HG03342 (cell line): ENCODE results near the gene SIM2.

Experiments used
- ATAC-seq: cut with Tn5 transposase; IDR thresholded peaks from one replicate; pipeline ENCODE4 v1.9.1; 2021; ENCODE audit warnings: mild to moderate bottlenecking, moderate library complexity; ENCODE audit not compliant: unreplicated experiment

The SIM2 gene

DNA sequence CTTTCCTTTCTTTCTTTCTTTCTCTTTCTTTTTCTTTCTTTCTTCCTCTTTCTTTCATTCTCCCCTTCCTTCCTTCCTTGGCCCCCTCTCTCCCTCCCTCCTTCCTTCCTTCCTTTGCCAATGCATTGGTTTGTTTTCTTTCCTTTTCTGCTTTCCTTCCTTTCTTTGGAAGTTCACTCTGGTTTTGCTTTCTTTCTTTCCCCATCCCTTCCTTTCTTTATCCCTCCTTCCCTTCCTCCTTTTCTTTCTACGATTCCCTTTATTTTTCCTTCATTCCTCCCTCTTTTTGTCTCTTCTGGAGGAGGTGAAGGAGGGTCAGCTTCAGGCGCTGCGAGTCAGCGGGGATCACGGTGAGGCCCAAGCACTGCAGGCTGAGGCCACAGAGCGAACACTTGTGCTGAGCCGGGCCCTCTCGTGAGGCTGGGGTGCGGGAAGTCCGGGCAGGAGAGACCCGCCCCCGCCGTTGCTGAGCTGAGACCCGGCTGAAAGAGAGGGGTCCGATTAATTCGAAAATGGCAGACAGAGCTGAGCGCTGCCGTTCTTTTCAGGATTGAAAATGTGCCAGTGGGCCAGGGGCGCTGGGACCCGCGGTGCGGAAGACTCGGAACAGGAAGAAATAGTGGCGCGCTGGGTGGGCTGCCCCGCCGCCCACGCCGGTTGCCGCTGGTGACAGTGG is 1.5 kb downstream of the SIM2 start:
- ATAC-seq = no peak

DNA sequence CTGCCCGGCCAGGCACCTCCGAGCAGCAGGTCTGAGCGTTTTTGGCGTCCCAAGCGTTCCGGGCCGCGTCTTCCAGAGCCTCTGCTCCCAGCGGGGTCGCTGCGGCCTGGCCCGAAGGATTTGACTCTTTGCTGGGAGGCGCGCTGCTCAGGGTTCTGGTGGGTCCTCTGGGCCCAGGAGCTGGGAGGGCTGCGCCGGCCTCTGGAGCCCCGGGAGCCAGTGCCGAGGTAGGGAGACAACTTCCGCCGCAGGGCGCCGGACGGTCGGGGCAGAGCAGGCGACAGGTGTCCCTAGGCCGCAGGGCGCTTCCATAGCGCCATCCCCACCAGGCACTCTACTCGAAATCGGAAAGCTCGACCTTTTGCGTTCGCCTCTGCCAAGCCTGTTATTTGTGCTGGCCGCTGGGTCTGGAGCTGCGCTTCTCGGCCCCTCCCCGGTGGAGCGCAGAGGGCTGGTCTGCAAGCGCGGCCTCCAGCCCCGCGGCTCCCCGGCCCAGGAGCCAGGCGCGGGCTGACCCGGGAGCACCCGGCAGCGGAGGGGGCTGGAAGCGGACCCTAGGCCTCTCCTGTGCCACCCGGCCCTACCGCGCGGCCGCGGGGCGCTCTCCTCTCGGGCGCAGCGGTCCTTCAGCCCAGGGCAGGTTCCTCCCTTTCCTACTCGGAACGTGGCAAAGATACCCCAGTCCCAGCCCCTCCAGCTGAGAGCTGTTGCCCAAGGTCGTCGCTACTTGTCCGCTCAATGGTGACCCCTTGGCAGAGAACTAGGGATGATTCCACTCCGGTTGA is 2.2 kb downstream of the SIM2 start:
- no peak for ATAC-seq

GRCh38 chr21:36701756-36702621 is 3.1 kb downstream of the SIM2 start:
- ATAC-seq = no peak

DNA sequence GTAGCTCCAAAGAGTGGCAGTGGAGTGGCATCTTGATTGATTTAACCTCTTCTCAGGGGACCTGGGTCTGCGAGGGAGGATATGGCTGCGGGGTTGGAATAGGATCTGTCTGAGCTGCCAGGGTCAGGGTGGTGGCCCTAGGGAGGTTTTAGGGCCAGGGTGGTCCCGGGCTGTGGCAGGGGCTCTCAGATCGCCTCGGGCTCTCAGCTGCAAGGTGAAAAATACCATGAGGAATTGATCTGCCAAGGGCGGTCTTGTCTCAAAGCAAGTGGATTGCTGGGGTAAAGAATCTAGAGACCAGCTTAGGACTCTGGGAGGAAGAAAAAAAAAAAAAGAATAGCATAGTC is 3.7 kb downstream of the SIM2 start:
- no peak for ATAC-seq

- ATAC-seq = no peak
Observed at GRCh38 chr21:36703123-36703522, 4.2 kb downstream of the SIM2 start.

- ATAC-seq = no peak
Observed at GRCh38 chr21:36703626-36704280, 4.8 kb downstream of the SIM2 start.

GRCh38 chr21:36704281-36704957 is 5.5 kb downstream of the SIM2 start:
- no peak for ATAC-seq

- no peak for ATAC-seq
Observed at GRCh38 chr21:36704958-36705678, 6.2 kb downstream of the SIM2 start.

GRCh38 chr21:36705679-36706481 is 7.0 kb downstream of the SIM2 start:
- no peak for ATAC-seq

GRCh38 chr21:36706482-36706852 is 7.6 kb downstream of the SIM2 start:
- no peak for ATAC-seq

DNA sequence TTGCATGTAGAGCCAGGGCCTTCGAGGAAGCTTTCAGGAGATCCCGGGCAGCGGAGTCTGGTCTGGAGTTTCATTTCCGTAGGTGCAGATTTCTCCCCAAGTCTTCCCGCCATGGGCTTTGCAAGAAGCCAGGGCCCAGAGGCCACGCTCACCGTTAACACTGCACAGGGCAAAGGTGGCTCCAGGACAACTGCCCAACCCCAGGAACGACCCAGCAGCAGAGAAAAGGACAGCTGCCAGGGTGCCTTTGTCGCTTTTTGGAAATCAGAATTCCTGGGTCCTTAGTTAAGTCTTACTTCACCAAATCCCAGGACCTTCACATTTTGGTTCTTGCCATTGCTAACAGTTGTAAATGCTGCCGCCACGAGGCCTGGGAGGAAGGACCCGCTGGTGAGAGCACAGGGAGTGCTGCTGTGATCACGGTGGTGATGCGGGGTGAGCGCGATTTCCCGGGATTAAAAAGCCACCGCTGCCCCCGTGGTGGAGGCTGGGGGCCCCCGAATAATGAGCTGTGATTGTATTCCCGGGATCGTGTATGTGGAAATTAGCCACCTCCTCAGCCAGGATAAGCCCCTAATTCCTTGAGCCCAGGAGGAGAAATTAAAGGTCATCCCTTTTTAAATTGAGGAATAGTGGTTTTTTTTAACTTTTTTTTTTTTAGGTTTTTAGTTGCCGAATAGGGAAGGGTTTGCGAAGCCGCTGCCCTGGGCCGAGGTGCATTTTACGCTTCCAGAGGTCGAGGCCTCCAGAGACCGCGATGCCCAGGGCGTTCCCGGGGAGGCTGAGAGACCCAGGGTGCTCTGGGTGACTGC is 8.2 kb downstream of the SIM2 start:
- no peak for ATAC-seq

DNA sequence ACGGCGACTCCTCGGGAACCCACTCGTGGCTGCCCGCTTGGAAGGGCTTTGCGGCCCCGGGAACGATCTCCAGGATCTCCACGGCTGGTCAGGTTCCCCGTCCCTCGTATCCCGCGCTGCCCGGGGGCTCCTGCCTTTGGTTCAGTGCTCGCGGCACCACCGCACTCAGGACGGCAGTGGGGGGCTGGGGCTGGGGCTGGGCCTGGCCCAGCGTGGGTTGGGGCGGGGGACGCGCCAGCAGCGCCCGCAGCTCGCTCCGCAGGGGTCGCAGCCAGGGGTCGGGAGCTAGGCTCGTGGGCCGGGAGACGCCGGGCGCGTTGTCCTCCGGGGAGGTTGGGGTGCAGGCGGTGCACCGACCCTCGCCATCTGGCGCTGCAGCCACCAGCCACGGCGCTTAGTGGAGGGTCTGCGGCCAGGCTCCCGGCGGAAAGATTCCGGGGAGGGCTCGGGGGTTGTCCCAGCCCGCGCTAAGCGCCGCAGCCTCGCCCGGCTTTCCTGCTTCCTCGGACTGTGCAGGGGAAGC is 8.9 kb downstream of the SIM2 start:
- ATAC-seq = no peak

DNA sequence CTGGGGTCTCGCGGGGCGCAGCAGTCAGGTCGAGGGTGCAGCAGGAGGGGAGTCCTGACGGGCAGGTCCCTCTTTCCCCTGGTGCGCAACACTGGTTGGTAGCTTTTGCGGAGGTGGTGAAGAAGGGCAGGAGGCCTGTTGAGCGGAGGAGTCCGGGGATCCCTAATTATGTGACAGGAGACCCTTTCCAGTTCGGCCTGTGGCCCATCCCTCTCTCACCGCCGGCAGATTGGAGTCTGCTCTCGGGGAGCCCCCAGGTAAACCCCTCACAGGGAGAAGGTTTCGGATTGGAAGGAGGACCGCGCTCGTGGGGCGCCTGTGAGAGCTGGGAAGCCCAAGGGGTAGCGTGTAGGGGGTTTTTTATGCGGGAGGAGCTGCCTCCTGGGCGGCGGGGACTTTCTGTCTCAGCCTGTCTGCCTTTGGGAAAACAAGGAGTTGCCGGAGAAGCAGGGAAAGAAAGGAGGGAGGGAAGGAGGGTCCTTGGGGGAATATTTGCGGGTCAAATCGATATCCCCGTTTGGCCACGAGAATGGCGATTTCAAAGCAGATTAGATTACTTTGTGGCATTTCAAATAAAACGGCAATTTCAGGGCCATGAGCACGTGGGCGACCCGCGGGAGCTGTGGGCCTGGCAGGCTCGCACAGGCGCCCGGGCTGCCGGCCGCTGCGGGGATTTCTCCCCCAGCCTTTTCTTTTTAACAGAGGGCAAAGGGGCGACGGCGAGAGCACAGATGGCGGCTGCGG is 9.5 kb downstream of the SIM2 start:
- no peak for ATAC-seq

GRCh38 chr21:36709030-36709867 is 10.3 kb downstream of the SIM2 start:
- no peak for ATAC-seq

DNA sequence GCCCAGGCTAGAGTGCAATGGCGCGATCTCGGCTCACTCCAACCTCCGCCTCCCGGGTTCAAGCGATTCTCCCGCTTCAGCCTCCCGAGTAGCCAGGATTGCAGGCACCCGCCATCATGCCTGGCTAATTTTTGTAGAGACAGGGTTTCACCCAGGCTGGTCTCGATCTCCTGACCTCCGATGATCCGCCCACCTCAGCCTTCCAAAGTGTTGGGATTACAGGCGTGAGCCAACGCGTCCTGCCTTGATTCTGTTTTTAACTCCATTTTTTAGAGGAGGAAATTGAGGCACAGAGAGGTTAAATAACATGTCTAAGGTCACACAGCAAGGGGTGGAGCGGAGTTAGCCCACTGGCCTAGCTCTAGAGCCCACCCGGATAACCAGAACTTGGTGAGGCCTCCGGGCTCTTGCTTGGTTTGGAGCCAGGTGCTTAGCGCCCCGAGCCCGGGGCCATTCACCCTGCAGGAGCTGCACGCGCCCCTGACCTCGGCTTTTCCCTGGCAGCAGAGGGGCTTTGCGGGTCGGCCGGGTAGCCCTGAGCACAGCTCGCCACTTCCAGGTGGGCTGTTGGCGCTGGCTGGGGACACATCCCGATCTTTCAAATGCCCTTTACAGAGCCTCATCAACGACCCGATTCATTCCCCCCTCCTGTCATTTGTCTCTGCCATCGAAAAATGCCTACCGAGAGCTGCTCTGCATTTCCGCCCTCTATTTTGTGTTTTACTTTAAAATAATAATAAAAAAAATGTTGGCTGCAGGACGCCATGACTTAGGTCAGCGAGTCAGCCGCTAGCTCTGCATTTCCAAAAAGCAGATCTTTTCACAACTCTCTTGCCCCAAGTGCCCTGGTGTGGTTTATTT is 11.2 kb downstream of the SIM2 start:
- no peak for ATAC-seq

- no peak for ATAC-seq
Observed at GRCh38 chr21:36710729-36711048, 11.8 kb downstream of the SIM2 start.
